H1 (cell line): ENCODE data around the gene PIAS2. TPM values are rescaled to one million over a fixed set of nuclear protein-coding genes. Genes with fewer than 3 reads are reported as not detected.

ENCODE experiments used
- CTCF ChIA-PET: fragments of 300-600 bp; sonication (Branson Sonifier 250); formaldehyde crosslinking; loops from one replicate; lab custom pipeline; 2021; ENCODE audit not compliant: partially characterized antibody; lab: Charles Lee
- POLR2A ChIA-PET: fragments of 300-600 bp; sonication (Branson Sonifier 250); formaldehyde crosslinking; loops from one replicate; lab custom pipeline; 2021; ENCODE audit warnings: inconsistent platforms; ENCODE audit not compliant: partially characterized antibody; lab: Charles Lee
- DNase-seq, 2 experiments: peaks; one replicate each; pipeline versions ENCODE4 v3.0.0 to v3.0.0-alpha.2; 2010 to 2022; ENCODE audit warnings: low spot score in 2 of 2, low read depth in 1 of 2, mixed read lengths in 1 of 2
- FAIRE-seq: peaks from 2 replicates; lab custom pipeline; 2011; peaks lifted over from hg19 to GRCh38; lab: Jason Lieb, UNC
- H2AFZ ChIP-seq: 2 replicates; pipeline ENCODE4 v1.8.1; 2012; ENCODE audit warnings: low read length, inconsistent platforms
- H2AK5ac ChIP-seq: 2 replicates; pipeline ENCODE4 v1.6.1; 2013; ENCODE audit warnings: low read depth, low read length
- H2BK120ac ChIP-seq: replicated peaks from 2 replicates; pipeline ENCODE3; 2013; ENCODE audit warnings: low read depth, low read length, inconsistent platforms
- H2BK12ac ChIP-seq: 2 replicates; pipeline ENCODE4 v1.6.1; 2013; ENCODE audit warnings: low read depth, low read length
- H2BK15ac ChIP-seq: 2 replicates; pipeline ENCODE4 v1.6.1; 2013; ENCODE audit warnings: low read length
- H2BK20ac ChIP-seq: 2 replicates; pipeline ENCODE4 v1.6.1; 2013; ENCODE audit warnings: low read length
- H2BK5ac ChIP-seq: 2 replicates; pipeline ENCODE4 v1.6.1; 2013; ENCODE audit warnings: low read depth, low read length
- H3K14ac ChIP-seq: 2 replicates; pipeline ENCODE4 v1.6.1; 2013; ENCODE audit warnings: inconsistent platforms; ENCODE audit not compliant: insufficient read length
- H3K18ac ChIP-seq: 2 replicates; pipeline ENCODE4 v1.6.1; 2013; ENCODE audit warnings: low read length; ENCODE audit errors: extremely low read depth
- H3K23ac ChIP-seq: 2 replicates; pipeline ENCODE4 v1.6.1; 2013; ENCODE audit warnings: inconsistent platforms; ENCODE audit not compliant: insufficient read length
- H3K23me2 ChIP-seq: 2 replicates; pipeline ENCODE4 v1.6.1; 2013; ENCODE audit warnings: low read depth, low read length
- H3K27ac ChIP-seq: 2 replicates; pipeline ENCODE4 v1.6.1; 2011; ENCODE audit warnings: low read depth, low read length, inconsistent platforms
- H3K27me3 ChIP-seq, 4 experiments: replicated peaks in 1 of 4; 1 replicate in 1 of 4; 2 replicates in 3 of 4; pipeline versions ENCODE4 v1.6.1 to v1.8.1; 2011 to 2013; ENCODE audit warnings: low read length in 3 of 4, mild to moderate bottlenecking in 3 of 4, inconsistent platforms in 2 of 4, mixed read lengths in 2 of 4, moderate library complexity in 1 of 4; ENCODE audit not compliant: control insufficient read depth in 3 of 4, insufficient read depth in 3 of 4; ENCODE audit errors: extremely low read depth in 1 of 4
- H3K36me3 ChIP-seq, 4 experiments: 2 replicates each; pipeline versions ENCODE4 v1.6.1 to v1.8.1; 2011 to 2013; ENCODE audit warnings: mild to moderate bottlenecking in 4 of 4, low read length in 3 of 4, moderate library complexity in 2 of 4, control low read depth in 1 of 4, inconsistent platforms in 1 of 4; ENCODE audit not compliant: insufficient read depth in 4 of 4, control insufficient read depth in 2 of 4
- H3K4ac ChIP-seq: replicated peaks from 2 replicates; pipeline ENCODE3; 2013; ENCODE audit warnings: low read length, low read depth, mixed read lengths, inconsistent platforms; ENCODE audit not compliant: insufficient read length
- H3K4me1 ChIP-seq, 4 experiments: replicated peaks in 1 of 4; 1 replicate in 1 of 4; 2 replicates in 3 of 4; pipeline versions ENCODE4 v1.6.1 to v1.8.1; 2011 to 2013; ENCODE audit warnings: low read length in 3 of 4, inconsistent platforms in 2 of 4, mixed read lengths in 1 of 4; ENCODE audit not compliant: insufficient read depth in 4 of 4, control insufficient read depth in 3 of 4
- H3K4me2 ChIP-seq, 2 experiments: 2 replicates each; pipeline versions ENCODE4 v1.6.1 to v1.8.1; 2011 to 2013; ENCODE audit warnings: low read depth in 2 of 2, low read length in 2 of 2, control low read depth in 1 of 2, inconsistent platforms in 1 of 2, mild to moderate bottlenecking in 1 of 2; ENCODE audit not compliant: insufficient read depth in 1 of 2
- H3K4me3 ChIP-seq, 4 experiments: fragments of 200-600, 300-600 bp in 1 of 4; sonication (generic), shearing (Covaris generic), sonication (Bioruptor Twin) in 1 of 4; 2 replicates each; pipeline versions ENCODE4 v1.5.1 to v1.8.1; 2011 to 2016; ENCODE audit warnings: low read length in 4 of 4, low read depth in 3 of 4, control low read depth in 2 of 4, inconsistent platforms in 2 of 4, mild to moderate bottlenecking in 2 of 4, mixed read lengths in 1 of 4, moderate library complexity in 1 of 4; ENCODE audit not compliant: insufficient read depth in 2 of 4; ENCODE audit errors: extremely low read depth in 1 of 4
- H3K56ac ChIP-seq: replicated peaks from 2 replicates; pipeline ENCODE3; 2013; ENCODE audit warnings: low read depth, mild to moderate bottlenecking, mixed read lengths, low read length, inconsistent platforms; ENCODE audit not compliant: insufficient read length
- H3K79me1 ChIP-seq: 2 replicates; pipeline ENCODE4 v1.6.1; 2013; ENCODE audit warnings: low read depth, low read length, control low read depth
- H3K79me2 ChIP-seq, 2 experiments: 2 replicates each; pipeline versions ENCODE4 v1.6.1 to v1.8.1; 2012 to 2013; ENCODE audit warnings: low read length in 2 of 2, mild to moderate bottlenecking in 2 of 2, inconsistent platforms in 1 of 2; ENCODE audit not compliant: insufficient read depth in 2 of 2, control insufficient read depth in 1 of 2
- H3K9ac ChIP-seq, 4 experiments: replicated peaks in 1 of 4; 1 replicate in 1 of 4; 2 replicates in 3 of 4; pipeline versions ENCODE4 v1.6.1 to v1.8.1; 2011 to 2013; ENCODE audit warnings: low read depth in 3 of 4, low read length in 3 of 4, control low read depth in 2 of 4, mild to moderate bottlenecking in 2 of 4, moderate library complexity in 2 of 4, inconsistent platforms in 1 of 4; ENCODE audit errors: extremely low read depth in 1 of 4
- H3K9me3 ChIP-seq, 2 experiments: 2 replicates each; pipeline versions ENCODE4 v1.6.1 to v1.8.1; 2012 to 2013; ENCODE audit warnings: mild to moderate bottlenecking in 2 of 2, moderate library complexity in 2 of 2, control low read depth in 1 of 2, inconsistent platforms in 1 of 2, low read depth in 1 of 2, low read length in 1 of 2, mixed read lengths in 1 of 2; ENCODE audit not compliant: insufficient read depth in 2 of 2
- H4K20me1 ChIP-seq, 2 experiments: replicated peaks in 1 of 2; 2 replicates each; pipeline versions ENCODE3 to v1.8.1; 2011 to 2013; ENCODE audit warnings: inconsistent platforms in 2 of 2, low read length in 2 of 2, mild to moderate bottlenecking in 1 of 2; ENCODE audit not compliant: insufficient read depth in 2 of 2, control insufficient read depth in 1 of 2
- H4K5ac ChIP-seq: 2 replicates; pipeline ENCODE4 v1.6.1; 2013; ENCODE audit warnings: low read length, low read depth, mixed read lengths, inconsistent platforms; ENCODE audit not compliant: insufficient read length
- H4K8ac ChIP-seq: 2 replicates; pipeline ENCODE4 v1.8.0; 2013; ENCODE audit warnings: mild to moderate bottlenecking, moderate library complexity, low read length, inconsistent platforms; ENCODE audit not compliant: insufficient read depth; ENCODE audit errors: extremely low read depth
- H4K91ac ChIP-seq: replicated peaks from 2 replicates; pipeline ENCODE3; 2013; ENCODE audit warnings: low read length, mixed read lengths, inconsistent platforms; ENCODE audit not compliant: insufficient read length
- CBX8 ChIP-seq: fragments of 300-800, 300-1000 bp; sonication (generic); IDR thresholded peaks from 2 replicates; pipeline ENCODE4 v1.7.1; 2016; ENCODE audit warnings: low read depth, low read length, borderline replicate concordance
- GTF2F1 ChIP-seq: IDR thresholded peaks from 2 replicates; pipeline ENCODE4 v1.6.1; 2012; ENCODE audit warnings: low read depth, low read length, improper control_type of control experiment, borderline replicate concordance
- HDAC2 ChIP-seq, 2 experiments: fragments of 300-600 bp in 1 of 2; sonication (generic) in 1 of 2; IDR thresholded peaks; 2 replicates each; pipeline ENCODE4 v1.6.1; 2011 to 2012; ENCODE audit warnings: low read depth in 2 of 2, low read length in 2 of 2, mild to moderate bottlenecking in 2 of 2, moderate library complexity in 2 of 2, borderline replicate concordance in 1 of 2, inconsistent platforms in 1 of 2
- RBBP5 ChIP-seq: IDR thresholded peaks from 2 replicates; pipeline ENCODE4 v1.7.1; 2012; ENCODE audit warnings: low read depth, mild to moderate bottlenecking, inconsistent platforms, low read length, moderate library complexity, borderline replicate concordance
- SP2 ChIP-seq: IDR thresholded peaks from 2 replicates; pipeline ENCODE4 v1.6.1; 2012; ENCODE audit warnings: mild to moderate bottlenecking, low read length, inconsistent platforms
- TAF7 ChIP-seq: optimal IDR thresholded peaks from 2 replicates; pipeline ENCODE3; 2011; ENCODE audit warnings: low read depth, mild to moderate bottlenecking, inconsistent platforms, low read length, moderate library complexity, borderline replicate concordance
- WGBS, 2 experiments: shearing (Covaris generic) in 1 of 2; methylation state at CpG; one replicate each; pipeline versions ENCODE4 v1.1.6 to v1.1.7; 2013 to 2015; ENCODE audit warnings: low lambda C conversion rate in 2 of 2, mixed read lengths in 2 of 2, inconsistent platforms in 1 of 2, low coverage in 1 of 2, missing lambda C conversion rate in 1 of 2; ENCODE audit not compliant: insufficient replicate concordance in 2 of 2, insufficient coverage in 1 of 2, insufficient read length in 1 of 2; ENCODE audit errors: extremely low coverage in 1 of 2, missing lambda C conversion rate in 1 of 2; 5-methylcytosine and 5-hydroxymethylcytosine counted together
- polyA plus RNA-seq, 7 experiments: library from polyadenylated mRNA; depleted of rRNA in 3 of 7; stranded (reverse) in 5 of 7; unstranded in 2 of 7; fragments of >200 nt in 5 of 7; fragments of 200-250 nt in 2 of 7; gene quantifications; 1 replicate in 5 of 7; 2 replicates in 1 of 7; 4 replicates in 1 of 7; pipeline versions ENCODE4 v1.2.1 to v1.2.3, GENCODE V29; 2011 to 2013; ENCODE audit warnings: missing spikeins in 2 of 7, mixed read lengths in 2 of 7
- total RNA-seq: library from RNA; stranded (reverse); fragmentation: NEBNext Ultra II Directional; extraction: Animal tissue kit (Norgen Biotek cat#: 25700); gene quantifications from 2 replicates; pipeline ENCODE4 v1.2.1, GENCODE V29; 2021
- TF ChIP-seq, protein P1 (sequence below), 3 experiments: IDR thresholded peaks; 1 replicate in 2 of 3; 2 replicates in 1 of 3; pipeline versions ENCODE4 v1.5.1 to v1.6.1; 2011; ENCODE audit warnings: low read length in 3 of 3, mild to moderate bottlenecking in 3 of 3, inconsistent platforms in 2 of 3, low read depth in 1 of 3, moderate library complexity in 1 of 3; ENCODE audit not compliant: insufficient read depth in 1 of 3; ENCODE audit errors: control extremely low read depth in 1 of 3
- TF ChIP-seq, protein P2 (sequence below): IDR thresholded peaks from 2 replicates; pipeline ENCODE4 v1.6.1; 2011; ENCODE audit warnings: low read depth, mild to moderate bottlenecking, low read length; ENCODE audit not compliant: insufficient read depth

PIAS2 gene
- total and polyA plus RNA-seq, 2 of the 8 experiments (the other 6 are each of a cell fraction or from before 2014, with no cell fraction given): 20.1 to 53.9 TPM

DNA sequence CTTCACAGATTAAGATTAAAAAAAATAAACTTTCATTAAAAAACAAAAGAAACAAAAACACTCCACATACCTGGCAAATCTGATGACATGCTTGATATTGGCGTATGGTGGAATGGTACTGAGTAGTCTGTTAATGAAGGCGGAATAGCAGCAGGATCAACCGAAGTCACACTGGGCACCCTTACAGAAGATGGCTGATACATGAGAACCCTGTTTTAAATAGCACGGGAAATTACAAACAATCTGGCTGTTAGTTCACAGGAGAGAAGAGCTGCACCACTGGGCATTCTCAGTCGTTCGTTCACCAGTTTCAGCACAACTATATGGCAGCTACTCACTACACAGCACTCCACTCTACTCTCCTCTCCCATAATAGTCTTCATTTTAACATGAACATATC is 96.4 kb downstream of the PIAS2 start:
- TF ChIP-seq CBX8 (no peak), HDAC2 (IDR thresholded peaks at IDR 0.05; ENCODE audit: borderline replicate concordance in 1 of 2, low read depth in 2 of 2, low read length in 2 of 2) (no peak), TAF7 (no peak), RBBP5 (no peak), SP2 (no peak), GTF2F1 (no peak)
- TF ChIP-seq, protein P1, sequence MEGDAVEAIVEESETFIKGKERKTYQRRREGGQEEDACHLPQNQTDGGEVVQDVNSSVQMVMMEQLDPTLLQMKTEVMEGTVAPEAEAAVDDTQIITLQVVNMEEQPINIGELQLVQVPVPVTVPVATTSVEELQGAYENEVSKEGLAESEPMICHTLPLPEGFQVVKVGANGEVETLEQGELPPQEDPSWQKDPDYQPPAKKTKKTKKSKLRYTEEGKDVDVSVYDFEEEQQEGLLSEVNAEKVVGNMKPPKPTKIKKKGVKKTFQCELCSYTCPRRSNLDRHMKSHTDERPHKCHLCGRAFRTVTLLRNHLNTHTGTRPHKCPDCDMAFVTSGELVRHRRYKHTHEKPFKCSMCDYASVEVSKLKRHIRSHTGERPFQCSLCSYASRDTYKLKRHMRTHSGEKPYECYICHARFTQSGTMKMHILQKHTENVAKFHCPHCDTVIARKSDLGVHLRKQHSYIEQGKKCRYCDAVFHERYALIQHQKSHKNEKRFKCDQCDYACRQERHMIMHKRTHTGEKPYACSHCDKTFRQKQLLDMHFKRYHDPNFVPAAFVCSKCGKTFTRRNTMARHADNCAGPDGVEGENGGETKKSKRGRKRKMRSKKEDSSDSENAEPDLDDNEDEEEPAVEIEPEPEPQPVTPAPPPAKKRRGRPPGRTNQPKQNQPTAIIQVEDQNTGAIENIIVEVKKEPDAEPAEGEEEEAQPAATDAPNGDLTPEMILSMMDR (IDR thresholded peaks at IDR 0.05; ENCODE audit: control extremely low read depth in 1 of 3, insufficient read depth in 1 of 3, low read depth in 1 of 3, low read length in 3 of 3): no peak
- TF ChIP-seq, protein P2, sequence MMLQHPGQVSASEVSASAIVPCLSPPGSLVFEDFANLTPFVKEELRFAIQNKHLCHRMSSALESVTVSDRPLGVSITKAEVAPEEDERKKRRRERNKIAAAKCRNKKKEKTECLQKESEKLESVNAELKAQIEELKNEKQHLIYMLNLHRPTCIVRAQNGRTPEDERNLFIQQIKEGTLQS: no peak
- 93% methylated on average over 6 of the region's 6 CpGs; no CpG with 5 or more reads in 1 of the 2 experiments for WGBS, 2 experiments
- Histone ChIP-seq H2BK120ac (no peak overlapping the region), H3K79me1 (no peaks in the 10 kb centered on the region), H3K4me2 (no peak overlapping the region), H3K27ac (no peak overlapping the region), H3K56ac (no peak overlapping the region), H3K4me3 (no peak overlapping the region), H3K18ac (no peak overlapping the region), H3K79me2 (no peaks in the 10 kb centered on the region), H3K23ac (no peak overlapping the region), H3K9ac (no peak overlapping the region), H4K20me1 (no peaks in the 10 kb centered on the region), H3K4me1 (no peaks in the 10 kb centered on the region), H2BK15ac (no peak overlapping the region), H3K9me3 (no peaks in the 10 kb centered on the region), H4K91ac (no peak overlapping the region), H3K14ac (no peak overlapping the region), H2BK12ac (no peak overlapping the region), H4K8ac (no peak overlapping the region), H2AK5ac (no peak overlapping the region), H3K4ac (no peak overlapping the region), H3K36me3 (peaks cover 0 to 13% (median 3%) of the 10 kb centered on the region in 4 experiments; a peak in 4 of 8 replicates), H2BK20ac (no peak overlapping the region), H3K23me2 (no peaks in the 10 kb centered on the region), H2AFZ (no peak overlapping the region), H4K5ac (no peak overlapping the region), H2BK5ac (no peak overlapping the region), H3K27me3 (no peaks in the 10 kb centered on the region)
- POLR2A ChIA-PET: interaction anchor here (1.7 kb wide), 1 partner anchor 97 kb away, joined by 6 read pairs; the partner anchor contains the start of genes KATNAL2 and PIAS2
- FAIRE-seq (no peak), DNase-seq (no peak)
- CTCF ChIA-PET: interaction anchor here (1.0 to 1.1 kb wide), 2 partner anchors 9 to 109 kb away, joined by 3 to 4 read pairs; no protein-coding TSS in a partner anchor
